GM20000 (cell line): ENCODE results near the gene ABLIM2.

ENCODE experiments used
- DNase-seq: peaks from one replicate; pipeline ENCODE4 v3.0.0; 2012; ENCODE audit warnings: low spot score
- CTCF ChIP-seq: IDR thresholded peaks from 2 replicates; pipeline ENCODE4 v1.5.1; 2012; ENCODE audit warnings: mild to moderate bottlenecking, control low read depth; ENCODE audit errors: extremely low read depth, missing control alignments

Gene ABLIM2

GRCh38 chr4:8136529-8136928 is 22.1 kb downstream of the ABLIM2 start:
- TF ChIP-seq CTCF, result no peak
- no peak for DNase-seq

GRCh38 chr4:8135666-8136065 is 22.9 kb downstream of the ABLIM2 start:
- DNase-seq, result no peak
- TF ChIP-seq CTCF, result no peak

- TF ChIP-seq CTCF, result no peak
- DNase-seq, result no peak
Observed at GRCh38 chr4:8133897-8134563, 24.6 kb downstream of the ABLIM2 start.

DNA sequence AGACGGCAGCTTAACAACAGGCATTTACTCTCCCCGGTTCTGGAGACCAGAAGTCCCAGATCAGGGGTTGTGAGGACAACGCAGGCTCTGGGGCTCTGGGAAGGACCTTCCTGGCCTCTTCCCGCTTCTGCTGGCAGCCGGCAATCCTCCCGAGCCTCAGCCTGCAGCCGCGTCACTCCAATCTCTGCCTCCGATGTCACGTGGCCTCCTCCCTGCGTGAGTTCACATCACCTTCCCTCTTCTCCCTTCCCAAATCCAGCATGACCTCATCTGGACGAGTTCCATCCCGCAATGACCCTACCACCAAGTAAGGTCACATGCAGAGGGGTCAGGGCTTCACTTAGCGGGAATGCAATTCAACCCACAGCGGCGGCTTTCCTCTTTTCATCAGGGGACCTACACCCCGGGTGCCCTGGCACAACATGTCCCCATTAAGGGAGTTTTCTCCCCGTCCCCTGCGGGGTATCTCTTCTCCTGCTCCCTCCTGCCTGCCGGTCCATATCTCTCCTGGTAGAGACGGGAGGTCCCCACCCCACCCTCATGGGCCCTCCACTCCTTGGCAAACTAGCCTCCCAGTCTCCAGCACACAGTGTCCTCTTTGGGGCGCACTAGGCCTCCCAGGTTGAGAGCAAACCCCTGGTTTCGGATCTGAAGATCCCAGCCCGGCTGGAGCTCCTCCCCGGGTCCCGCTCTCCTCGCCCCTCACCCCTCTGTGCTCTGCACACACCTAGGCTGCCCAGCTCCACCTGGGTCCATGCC is 25.5 kb downstream of the ABLIM2 start:
- DNase-seq, result no peak
- TF ChIP-seq CTCF, result no peak

DNA sequence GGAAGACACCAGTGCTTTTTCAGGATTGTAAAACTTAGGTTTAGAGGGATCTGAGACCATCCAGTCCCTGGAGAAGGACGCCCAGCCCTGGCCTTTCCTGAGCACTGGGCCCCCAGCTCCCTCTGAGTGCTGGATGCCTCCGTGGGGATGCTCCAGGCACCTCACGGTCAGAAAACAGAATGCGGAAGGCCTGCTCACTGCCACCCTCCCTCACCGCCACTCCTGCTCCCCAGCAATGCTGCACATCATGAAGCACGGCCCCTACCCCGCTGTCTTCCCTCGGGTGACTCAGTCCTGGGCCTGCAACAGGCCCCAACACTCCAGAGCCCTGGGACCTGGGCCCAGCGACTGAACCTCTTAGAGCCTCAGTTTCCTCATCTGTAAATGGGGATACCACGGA is 26.2 kb downstream of the ABLIM2 start:
- TF ChIP-seq CTCF, result no peak

GRCh38 chr4:8131826-8132225 is 26.8 kb downstream of the ABLIM2 start:
- no peak for DNase-seq

More for the DNA sequence above, 26.2 kb downstream of the ABLIM2 start:
- no peak for DNase-seq

More at GRCh38 chr4:8131826-8132225, 26.8 kb downstream of the ABLIM2 start:
- no peak for TF ChIP-seq CTCF
